A549 (cell line): Measurements from ENCODE around the gene ZBTB44. TPM values are rescaled to one million over a fixed set of nuclear protein-coding genes. Genes with fewer than 3 reads are reported as not detected.

Source experiments
- ATAC-seq, 2 experiments: fragments of 200-7000 bp in 1 of 2; fragments of >200 bp in 1 of 2; cut with Nextera tagmentation in 1 of 2; cut with Tn5 transposase in 1 of 2; 3 replicates each; pipeline versions ENCODE4 v1.8.0 to v1.9.1; 2018 to 2020; ENCODE audit warnings: mild to moderate bottlenecking in 1 of 2, moderate library complexity in 1 of 2
- CTCF ChIA-PET: fragments of 300-600 bp; sonication (Branson Sonifier 250); formaldehyde crosslinking; extraction: SDS; loops from one replicate; lab custom pipeline; 2021; ENCODE audit warnings: antibody characterized with exemption, inconsistent platforms; lab: Yijun Ruan, JAX
- POLR2A ChIA-PET: fragments of 350-600 bp; formaldehyde crosslinking; extraction: SDS; loops from one replicate; lab custom pipeline; 2021; ENCODE audit warnings: antibody characterized with exemption, inconsistent platforms; lab: Yijun Ruan, JAX
- DNase-seq, 2 experiments: peaks; one replicate each; pipeline versions ENCODE4 v3.0.0 to v3.0.0-alpha.2; 2011 to 2016; ENCODE audit warnings: low read depth in 1 of 2, low spot score in 1 of 2
- FAIRE-seq: peaks from 2 replicates; lab custom pipeline; 2011; peaks lifted over from hg19 to GRCh38; lab: Jason Lieb, UNC
- H3K27ac ChIP-seq, 2 experiments: fragments of >200 bp; sonication (Bioruptor Twin); formaldehyde crosslinking; 3 replicates each; pipeline ENCODE4 v1.5.1; 2016 to 2017
- H3K4me1 ChIP-seq: fragments of >200 bp; sonication (Bioruptor Twin); formaldehyde crosslinking; 3 replicates; pipeline ENCODE4 v1.6.1; 2016
- H3K4me2 ChIP-seq: fragments of >200 bp; sonication (Bioruptor Twin); formaldehyde crosslinking; 3 replicates; pipeline ENCODE4 v1.6.1; 2016
- H3K4me3 ChIP-seq: fragments of >200 bp; sonication (Bioruptor Twin); formaldehyde crosslinking; 3 replicates; pipeline ENCODE4 v1.5.1; 2016
- H3K9me3 ChIP-seq: fragments of >200 bp; sonication (Bioruptor Twin); formaldehyde crosslinking; 3 replicates; pipeline ENCODE4 v1.6.1; 2016
- ATOH8 ChIP-seq: fragments of 250-450 bp; sonication (Bioruptor Pico); IDR thresholded peaks from 2 replicates; pipeline ENCODE4 v1.5.0; 2020; ENCODE audit warnings: low read depth, mild to moderate bottlenecking, moderate library complexity
- CBX2 ChIP-seq: fragments of 200-600 bp; sonication (generic); IDR thresholded peaks from 2 replicates; pipeline ENCODE4 v1.6.1; 2016; ENCODE audit warnings: low read depth, mild to moderate bottlenecking, borderline replicate concordance
- CHD2 ChIP-seq: fragments of 150-350 bp; IDR thresholded peaks from 2 replicates; pipeline ENCODE4 v1.6.1; 2014; ENCODE audit warnings: low read length; ENCODE audit not compliant: partially characterized antibody
- CHD4 ChIP-seq: fragments of 200-600 bp; sonication (generic); IDR thresholded peaks from 2 replicates; pipeline ENCODE4 v1.6.1; 2016; ENCODE audit warnings: antibody characterized with exemption, mild to moderate bottlenecking, borderline replicate concordance
- EHF ChIP-seq: fragments of 250-450 bp; sonication (Bioruptor Pico); IDR thresholded peaks from 2 replicates; pipeline ENCODE4 v1.5.0; 2020; ENCODE audit warnings: mild to moderate bottlenecking
- ELK1 ChIP-seq: fragments of 150-350 bp; IDR thresholded peaks from 2 replicates; pipeline ENCODE4 v1.6.1; 2014; ENCODE audit warnings: low read depth, mild to moderate bottlenecking, low read length
- HMGXB4 ChIP-seq: fragments of 250-450 bp; sonication (Bioruptor Pico); IDR thresholded peaks from 2 replicates; pipeline ENCODE4 v1.5.0; 2021; ENCODE audit warnings: mild to moderate bottlenecking, moderate library complexity, borderline replicate concordance
- HOXB13 ChIP-seq: fragments of 250-450 bp; sonication (Bioruptor Pico); IDR thresholded peaks from 2 replicates; pipeline ENCODE4 v1.5.0; 2020; ENCODE audit warnings: low read depth, mild to moderate bottlenecking, moderate library complexity
- HOXB5 ChIP-seq: fragments of 250-450 bp; sonication (Bioruptor Pico); IDR thresholded peaks from 2 replicates; pipeline ENCODE4 v1.5.0; 2020; ENCODE audit warnings: mild to moderate bottlenecking, moderate library complexity
- KDM1A ChIP-seq: fragments of 200-600 bp; sonication (generic); IDR thresholded peaks from 2 replicates; pipeline ENCODE4 v1.6.1; 2016; ENCODE audit warnings: low read depth, mild to moderate bottlenecking
- KDM5A ChIP-seq: fragments of 200-600 bp; sonication (generic); IDR thresholded peaks from 2 replicates; pipeline ENCODE4 v1.6.1; 2016; ENCODE audit warnings: antibody characterized with exemption, mild to moderate bottlenecking
- MYC ChIP-seq: IDR thresholded peaks from 2 replicates; pipeline ENCODE4 v1.6.1; 2012; ENCODE audit warnings: mild to moderate bottlenecking, inconsistent platforms, low read length, improper control_type of control experiment, borderline replicate concordance
- NPAS2 ChIP-seq: fragments of 250-450 bp; sonication (Bioruptor Pico); IDR thresholded peaks from 2 replicates; pipeline ENCODE4 v1.8.0; 2022; ENCODE audit warnings: mild to moderate bottlenecking, moderate library complexity, borderline replicate concordance
- PHF8 ChIP-seq: fragments of 200-600 bp; sonication (generic); IDR thresholded peaks from 2 replicates; pipeline ENCODE4 v1.6.1; 2016; ENCODE audit warnings: low read depth, mild to moderate bottlenecking, antibody characterized with exemption, moderate library complexity, borderline replicate concordance
- POLR2A ChIP-seq: IDR thresholded peaks from 2 replicates; pipeline ENCODE4 v1.6.1; 2012; ENCODE audit warnings: mild to moderate bottlenecking, low read length
- RAD21 ChIP-seq, 2 experiments: fragments of >200 bp in 1 of 2; sonication (Bioruptor Twin) in 1 of 2; formaldehyde crosslinking in 1 of 2; IDR thresholded peaks in 1 of 2; conservative IDR thresholded peaks in 1 of 2; 2 replicates in 1 of 2; 3 replicates in 1 of 2; pipeline ENCODE4 v1.6.1; 2012 to 2018; ENCODE audit warnings: inconsistent platforms in 1 of 2
- RARB ChIP-seq: fragments of 250-450 bp; sonication (Bioruptor Pico); IDR thresholded peaks from 2 replicates; pipeline ENCODE4 v1.8.0; 2021; ENCODE audit warnings: mild to moderate bottlenecking, moderate library complexity
- RCOR1 ChIP-seq: fragments of 150-350 bp; IDR thresholded peaks from 2 replicates; pipeline ENCODE4 v1.6.1; 2014; ENCODE audit warnings: antibody characterized with exemption, low read length, low read depth
- REST ChIP-seq: fragments of 200-600 bp; sonication (generic); IDR thresholded peaks from 2 replicates; pipeline ENCODE4 v1.6.1; 2016; ENCODE audit warnings: antibody characterized with exemption, mild to moderate bottlenecking, moderate library complexity
- RNF2 ChIP-seq: fragments of 200-600 bp; sonication (generic); IDR thresholded peaks from 2 replicates; pipeline ENCODE4 v1.6.1; 2016; ENCODE audit warnings: low read depth, mild to moderate bottlenecking, antibody characterized with exemption, moderate library complexity, borderline replicate concordance
- SREBF2 ChIP-seq: fragments of 450-650 bp; IDR thresholded peaks from 2 replicates; pipeline ENCODE4 v1.6.1; 2014; ENCODE audit warnings: mild to moderate bottlenecking, moderate library complexity
- WGBS: methylation state at CpG from one replicate; pipeline ENCODE4 v1.1.6; 2017; ENCODE audit errors: missing lambda C conversion rate; 5-methylcytosine and 5-hydroxymethylcytosine counted together
- polyA plus RNA-seq, 4 experiments: library from polyadenylated mRNA; depleted of rRNA in 3 of 4; stranded (reverse); fragments of >200 nt; fragmentation: RNase III in 1 of 4; extraction: RNeasy Plus Mini Kit Qiagen cat#74134 plus additional on column Dnase treatment in 1 of 4; gene quantifications; 2 replicates in 3 of 4; 3 replicates in 1 of 4; pipeline ENCODE4 v1.2.3, GENCODE V29; 2011 to 2017

Gene ZBTB44
- polyA plus RNA-seq, 2 of the 4 experiments (the other 2 are of a cell fraction) = 6.7 to 16.1 TPM

- DNase-seq (no peak), ATAC-seq (no peak; a peak in 2 of 6 replicates), FAIRE-seq (no peak)
- peaks cover 30% of the 10 kb centered on the region for H3K4me1 ChIP-seq
- H3K9me3 ChIP-seq = no peaks in the 10 kb centered on the region
- TF ChIP-seq POLR2A = no peak
- no peak for TF ChIP-seq HOXB5 (CRISPR knock-in tag)
- no peak for TF ChIP-seq KDM5A
- TF ChIP-seq KDM1A = no peak
- no peak for TF ChIP-seq CHD4
- no peak for TF ChIP-seq NPAS2 (CRISPR knock-in tag)
- TF ChIP-seq RARB (CRISPR knock-in tag) = no peak
- TF ChIP-seq RCOR1 = no peak
- TF ChIP-seq PHF8 = no peak
- no peak for TF ChIP-seq RAD21 (conservative IDR thresholded peaks at IDR 0.05 in 1 of 2, IDR thresholded peaks at IDR 0.05 in 1 of 2)
- POLR2A ChIA-PET = interaction anchor here (0.6 to 1.4 kb wide), 3 partner anchors 10 to 311 kb away, joined by 3 to 10 read pairs (median 4); partner anchors contain the start of gene PRDM10
- peak overlapping the region; percentile 85 for H3K4me2 ChIP-seq
- CTCF ChIA-PET = no interaction called here
- WGBS = 1% methylated on average over 19 of the region's 21 CpGs
- peak overlapping the region; percentile 94 for H3K4me3 ChIP-seq
- H3K27ac ChIP-seq = peak overlapping the region; percentile 98 to 99
Measured at GRCh38 chr11:130313383-130314183, 1.1 kb downstream of the ZBTB44 start.

- Histone ChIP-seq H3K4me3 (no peak overlapping the region), H3K4me1 (peaks cover 16% of the 10 kb centered on the region; the same call in 2 of the 3 replicates), H3K27ac (no peak overlapping the region), H3K4me2 (peak overlapping the region; percentile 85), H3K9me3 (no peaks in the 10 kb centered on the region)
- DNase-seq = no peak
- CTCF ChIA-PET = no interaction called here
- no peak for FAIRE-seq
- TF ChIP-seq ATOH8 (CRISPR knock-in tag) (no peak), RCOR1 (no peak), KDM5A (no peak), CHD2 (no peak)
- POLR2A ChIA-PET = no interaction called here
- ATAC-seq = no peak
Measured at GRCh38 chr11:130312046-130312445, 2.7 kb downstream of the ZBTB44 start.

- H3K4me2 ChIP-seq = no peak overlapping the region
- no peaks in the 10 kb centered on the region for H3K9me3 ChIP-seq
- CTCF ChIA-PET = interaction anchor here (0.7 kb wide), 1 partner anchor 91 kb away, joined by 3 read pairs; no protein-coding TSS in a partner anchor
- TF ChIP-seq HOXB13 (CRISPR knock-in tag) = no peak
- no peak for TF ChIP-seq MYC
- no peak for TF ChIP-seq EHF (CRISPR knock-in tag)
- no peak for TF ChIP-seq CBX2
- no peak for TF ChIP-seq CHD2
- TF ChIP-seq SREBF2 = no peak
- no peak for TF ChIP-seq ELK1
- TF ChIP-seq REST = no peak
- no peak for TF ChIP-seq RNF2
- no peak for TF ChIP-seq HMGXB4 (CRISPR knock-in tag)
- POLR2A ChIA-PET = no interaction called here
- no peak for DNase-seq
- H3K4me3 ChIP-seq = no peak overlapping the region
- H3K27ac ChIP-seq = no peak overlapping the region
- 86% methylated on average over 4 of the region's 4 CpGs for WGBS
- no peak for FAIRE-seq
- H3K4me1 ChIP-seq = peaks cover 16% of the 10 kb centered on the region; the same call in 2 of the 3 replicates
- no peak for ATAC-seq
Measured at GRCh38 chr11:130310622-130311021, 4.1 kb downstream of the ZBTB44 start.
